GM12878 (cell line): ENCODE data around the gene DENND1A. TPM values are rescaled to one million over a fixed set of nuclear protein-coding genes. Genes with fewer than 3 reads are reported as not detected.
"Not testable (repeated sequence)": the region's sequence is repeated elsewhere in the genome, so short reads cannot be mapped to it uniquely, and the experiment has no call there.

Source experiments
- ATAC-seq: fragments of 200-7000 bp; cut with Tn5 transposase; 3 replicates; pipeline ENCODE4 v1.9.1; 2020; ENCODE audit warnings: mild to moderate bottlenecking, moderate library complexity
- BruUV-seq: library from RNA; stranded (reverse); fragments of 400-500 nt; replicated peaks from 2 replicates; lab custom pipeline; 2021; lab: Mats Ljungman, UMichigan
- CTCF ChIA-PET: fragments of 300-600 bp; sonication (Branson Sonifier 250); formaldehyde crosslinking; extraction: SDS; loops from one replicate; lab custom pipeline; 2021; ENCODE audit warnings: inconsistent platforms; lab: Yijun Ruan, JAX
- POLR2A ChIA-PET: fragments of 350-600 bp; formaldehyde crosslinking; extraction: SDS; loops from one replicate; lab custom pipeline; 2021; ENCODE audit warnings: inconsistent platforms; lab: Charles Lee
- RAD21 ChIA-PET: fragments of 300-600 bp; sonication (Branson Sonifier 250); formaldehyde crosslinking; loops from one replicate; lab custom pipeline; 2023; ENCODE audit warnings: antibody characterized with exemption; ENCODE audit not compliant: unreplicated experiment; lab: Charles Lee
- SMC1A ChIA-PET: fragments of 300-600 bp; sonication (Branson Sonifier 250); formaldehyde crosslinking; loops from one replicate; lab custom pipeline; 2023; ENCODE audit not compliant: unreplicated experiment, uncharacterized antibody; lab: Charles Lee
- DNase-seq: peaks from one replicate; pipeline ENCODE4 v3.0.0-alpha.2; 2011; ENCODE audit warnings: low read depth, low spot score
- FAIRE-seq: peaks from 3 replicates; lab custom pipeline; 2011; peaks lifted over from hg19 to GRCh38; lab: Jason Lieb, UNC
- H2AFZ ChIP-seq: 2 replicates; pipeline ENCODE4 v1.6.0; 2011; ENCODE audit warnings: low read depth, low read length, control low read depth; ENCODE audit not compliant: control insufficient read depth
- H3K27ac ChIP-seq: 2 replicates; pipeline ENCODE4 v1.5.1; 2011; ENCODE audit warnings: control low read depth; ENCODE audit not compliant: control insufficient read depth, insufficient read depth
- H3K27me3 ChIP-seq, 2 experiments: replicated peaks in 1 of 2; 2 replicates each; pipeline versions ENCODE4 v1.6.0 to v1.6.1; 2011; ENCODE audit warnings: low read length in 1 of 2; ENCODE audit not compliant: control insufficient read depth in 2 of 2, insufficient read depth in 2 of 2
- H3K36me3 ChIP-seq, 2 experiments: 2 replicates each; pipeline ENCODE4 v1.5.1; 2011; ENCODE audit warnings: low read length in 1 of 2; ENCODE audit not compliant: control insufficient read depth in 2 of 2, insufficient read depth in 2 of 2
- H3K4me1 ChIP-seq: 2 replicates; pipeline ENCODE4 v1.6.1; 2011; ENCODE audit warnings: mild to moderate bottlenecking, low read length, moderate library complexity, mixed read lengths; ENCODE audit not compliant: control insufficient read depth, insufficient read depth
- H3K4me2 ChIP-seq: 2 replicates; pipeline ENCODE4 v1.6.0; 2011; ENCODE audit warnings: control low read depth; ENCODE audit not compliant: control insufficient read depth, insufficient read depth
- H3K4me3 ChIP-seq: fragments of 200-600 bp; sonication (generic); 2 replicates; pipeline ENCODE4 v1.5.1; 2016
- H3K79me2 ChIP-seq: 2 replicates; pipeline ENCODE4 v1.6.0; 2011; ENCODE audit warnings: low read length; ENCODE audit not compliant: control insufficient read depth, insufficient read depth
- H3K9ac ChIP-seq: 2 replicates; pipeline ENCODE4 v1.8.0; 2011; ENCODE audit warnings: low read length, control low read depth, mixed read lengths; ENCODE audit not compliant: control insufficient read depth, insufficient read depth
- H3K9me3 ChIP-seq: replicated peaks from 3 replicates; pipeline ENCODE4 v1.5.1; 2011; ENCODE audit warnings: mild to moderate bottlenecking, low read length; ENCODE audit not compliant: control insufficient read depth, insufficient read depth
- H4K20me1 ChIP-seq: 2 replicates; pipeline ENCODE4 v1.6.0; 2011; ENCODE audit not compliant: control insufficient read depth, insufficient read depth
- BCL3 ChIP-seq: IDR thresholded peaks from 2 replicates; pipeline ENCODE4 v1.6.1; 2011; ENCODE audit warnings: borderline replicate concordance, low read depth, mild to moderate bottlenecking, moderate library complexity, low read length; ENCODE audit not compliant: insufficient read depth, poor library complexity, severe bottlenecking
- BHLHE40 ChIP-seq, 2 experiments: fragments of 450-650 bp in 1 of 2; IDR thresholded peaks; 2 replicates each; pipeline ENCODE4 v1.6.1; 2011 to 2017; ENCODE audit warnings: low read depth in 2 of 2, borderline replicate concordance in 1 of 2, improper control_type of control experiment in 1 of 2, low read length in 1 of 2, mild to moderate bottlenecking in 1 of 2
- GABPA ChIP-seq: IDR thresholded peaks from 2 replicates; pipeline ENCODE4 v1.6.1; 2014; ENCODE audit warnings: antibody characterized with exemption, low read depth, mild to moderate bottlenecking, inconsistent platforms
- HCFC1 ChIP-seq: fragments of 150-350 bp; IDR thresholded peaks from 2 replicates; pipeline ENCODE4 v1.6.1; 2014; ENCODE audit warnings: low read length
- HDGF ChIP-seq: fragments of 450-650 bp; IDR thresholded peaks from 2 replicates; pipeline ENCODE4 v1.6.1; 2016; ENCODE audit warnings: antibody characterized with exemption
- MAX ChIP-seq: IDR thresholded peaks from 2 replicates; pipeline ENCODE4 v1.6.1; 2012; ENCODE audit warnings: low read depth, low read length, improper control_type of control experiment
- MYB ChIP-seq: fragments of 150-350 bp; IDR thresholded peaks from 2 replicates; pipeline ENCODE4 v1.6.1; 2014; ENCODE audit warnings: mild to moderate bottlenecking, low read depth, low read length, borderline replicate concordance
- NFIC ChIP-seq: IDR thresholded peaks from 2 replicates; pipeline ENCODE4 v1.6.1; 2012; ENCODE audit warnings: low read depth, mild to moderate bottlenecking, inconsistent platforms, low read length, moderate library complexity
- NFXL1 ChIP-seq: fragments of 450-650 bp; IDR thresholded peaks from 2 replicates; pipeline ENCODE4 v1.6.1; 2017; ENCODE audit warnings: antibody characterized with exemption, mild to moderate bottlenecking, borderline replicate concordance
- NRF1 ChIP-seq: conservative IDR thresholded peaks from 2 replicates; pipeline ENCODE4 v1.6.1; 2011; ENCODE audit warnings: mild to moderate bottlenecking, low read depth, low read length, improper control_type of control experiment
- RELA ChIP-seq: fragments of 450-650 bp; IDR thresholded peaks from 2 replicates; pipeline ENCODE4 v1.8.0; 2014; ENCODE audit warnings: borderline replicate concordance; ENCODE audit not compliant: partially characterized antibody
- STAT1 ChIP-seq: fragments of 450-650 bp; conservative IDR thresholded peaks from 2 replicates; pipeline ENCODE4 v1.6.1; 2014; ENCODE audit warnings: antibody characterized with exemption, mild to moderate bottlenecking
- TAF1 ChIP-seq: IDR thresholded peaks from 2 replicates; pipeline ENCODE4 v1.6.1; 2011; ENCODE audit warnings: mild to moderate bottlenecking, low read depth, low read length, borderline replicate concordance
- USF1 ChIP-seq: IDR thresholded peaks from 2 replicates; pipeline ENCODE4 v1.6.1; 2011; ENCODE audit warnings: borderline replicate concordance, low read depth, mild to moderate bottlenecking, moderate library complexity, mixed read lengths, low read length; ENCODE audit not compliant: insufficient read depth; ENCODE audit errors: extremely low read length
- USF2 ChIP-seq: IDR thresholded peaks from 2 replicates; pipeline ENCODE4 v1.6.1; 2011; ENCODE audit warnings: low read depth, low read length, improper control_type of control experiment, borderline replicate concordance
- WGBS: methylation state at CpG from one replicate; pipeline ENCODE4 v1.1.6; 2016; ENCODE audit warnings: low lambda C conversion rate; ENCODE audit not compliant: insufficient replicate concordance, insufficient coverage; ENCODE audit errors: missing lambda C conversion rate; 5-methylcytosine and 5-hydroxymethylcytosine counted together
- in situ Hi-C: fragments of 300-500 bp; cut with MboI; formaldehyde crosslinking; loops from 9 replicates; pipeline ENCODE4 v1.14.3; 2018; ENCODE audit warnings: mixed read lengths
- intact Hi-C: fragments of 100-400 bp; cut with micrococcal nuclease; formaldehyde crosslinking; loops from one replicate; pipeline ENCODE4 v1.14.2; 2022; ENCODE audit not compliant: unreplicated experiment
- polyA plus RNA-seq, 11 experiments: library from polyadenylated mRNA; depleted of rRNA in 4 of 11; unstranded in 6 of 11; stranded (reverse) in 5 of 11; fragments of >200 nt; fragmentation: Nextera tagmentation in 4 of 11; fragmentation: Illumina TruSeq in 1 of 11; extraction: Ambion mirVana in 4 of 11; extraction: Trizol in 1 of 11; gene quantifications; 1 replicate in 1 of 11; 2 replicates in 10 of 11; pipeline versions ENCODE4 v1.2.1 to v1.2.3, GENCODE V29; 2011 to 2016; ENCODE audit warnings: inconsistent platforms in 2 of 11, missing spikeins in 2 of 11, low read depth in 1 of 11
- total RNA-seq, 4 experiments: library from RNA; depleted of rRNA in 3 of 4; stranded (reverse); fragments of >200 nt in 3 of 4; fragmentation: Illumina TruSeq in 1 of 4; extraction: Trizol in 1 of 4; gene quantifications; 2 replicates each; pipeline versions ENCODE4 v1.2.1 to v1.2.3, GENCODE V29; 2013 to 2021

DENND1A gene
- total and polyA plus RNA-seq, 10 of the 15 experiments (the other 5 are each of a cell fraction or from before 2014, with no cell fraction given), result 14.1 to 48.6 (median 35.2) TPM

GRCh38 chr9:123816817-123817472 lies 113.0 kb downstream of the DENND1A start:
- in situ Hi-C loops, result no loop called here
- Histone ChIP-seq H3K9me3 (no peaks in the 10 kb centered on the region; the same call in 2 of the 3 replicates), H3K9ac (no peak overlapping the region), H3K4me1 (no peaks in the 10 kb centered on the region), H3K4me2 (no peak overlapping the region), H2AFZ (no peak overlapping the region), H3K36me3 (0 out of 4 replicates have a peak, but pooled peaks cover 0 to 2% of the 10 kb centered on the region in 2 experiments), H3K27me3 (no peaks in the 10 kb centered on the region), H3K4me3 (no peak overlapping the region), H4K20me1 (no peaks in the 10 kb centered on the region), H3K79me2 (no peaks in the 10 kb centered on the region; the same call in 1 of the 2 replicates), H3K27ac (no peak overlapping the region)
- no TSS peak for BruUV-seq
- DNase-seq (no peak), ATAC-seq (no peak), FAIRE-seq (no peak)
- ChIA-PET RAD21 (no interaction called here), POLR2A (no interaction called here), CTCF (no interaction called here), SMC1A (interaction anchor here (0.7 to 1.5 kb wide), 2 partner anchors 53 to 67 kb away, joined by 3 read pairs; no protein-coding TSS in a partner anchor)
- TF ChIP-seq BHLHE40 (IDR thresholded peaks at IDR 0.05; ENCODE audit: borderline replicate concordance in 1 of 2, low read depth in 2 of 2, low read length in 1 of 2) (no peak), HCFC1 (no peak), MYB (no peak), USF2 (no peak), NFIC (no peak), HDGF (no peak), TAF1 (no peak), GABPA (no peak), USF1 (no peak), NFXL1 (no peak), BCL3 (no peak), STAT1 (no peak), NRF1 (no peak), MAX (no peak), RELA (no peak)
- intact Hi-C loops, result no loop called here
- over 99% methylated on average over 5 of the region's 5 CpGs for WGBS

GRCh38 chr9:123815856-123816255 lies 114.1 kb downstream of the DENND1A start:
- H3K27ac ChIP-seq, ATAC-seq, RAD21 ChIA-PET, H4K20me1 ChIP-seq, H3K4me2 ChIP-seq, FAIRE-seq, H3K4me1 ChIP-seq, H3K9ac ChIP-seq, intact Hi-C loops, H2AFZ ChIP-seq, in situ Hi-C loops, H3K9me3 ChIP-seq, H3K27me3 ChIP-seq, CTCF ChIA-PET, H3K4me3 ChIP-seq, BruUV-seq, DNase-seq, H3K36me3 ChIP-seq, H3K79me2 ChIP-seq: not testable (repeated sequence)
- ChIA-PET SMC1A (interaction anchor here (0.6 to 1.6 kb wide), 5 partner anchors 9 to 131 kb away, joined by 3 to 6 read pairs (median 3); no protein-coding TSS in a partner anchor), POLR2A (interaction anchor here (0.6 to 0.7 kb wide), 3 partner anchors 58 to 121 kb away, joined by 3 to 10 read pairs (median 4); no protein-coding TSS in a partner anchor)
- 100% methylated on average over 5 of the region's 5 CpGs for WGBS
